NCI-H1436 treated with DMSO at 0.1 percent for 48 hours (cell line): ENCODE results near the gene VPS13D.

Experiments used
- DNase-seq: peaks from one replicate; lab custom pipeline; 2025; lab: John Stamatoyannopoulos, UW

Gene VPS13D

DNA sequence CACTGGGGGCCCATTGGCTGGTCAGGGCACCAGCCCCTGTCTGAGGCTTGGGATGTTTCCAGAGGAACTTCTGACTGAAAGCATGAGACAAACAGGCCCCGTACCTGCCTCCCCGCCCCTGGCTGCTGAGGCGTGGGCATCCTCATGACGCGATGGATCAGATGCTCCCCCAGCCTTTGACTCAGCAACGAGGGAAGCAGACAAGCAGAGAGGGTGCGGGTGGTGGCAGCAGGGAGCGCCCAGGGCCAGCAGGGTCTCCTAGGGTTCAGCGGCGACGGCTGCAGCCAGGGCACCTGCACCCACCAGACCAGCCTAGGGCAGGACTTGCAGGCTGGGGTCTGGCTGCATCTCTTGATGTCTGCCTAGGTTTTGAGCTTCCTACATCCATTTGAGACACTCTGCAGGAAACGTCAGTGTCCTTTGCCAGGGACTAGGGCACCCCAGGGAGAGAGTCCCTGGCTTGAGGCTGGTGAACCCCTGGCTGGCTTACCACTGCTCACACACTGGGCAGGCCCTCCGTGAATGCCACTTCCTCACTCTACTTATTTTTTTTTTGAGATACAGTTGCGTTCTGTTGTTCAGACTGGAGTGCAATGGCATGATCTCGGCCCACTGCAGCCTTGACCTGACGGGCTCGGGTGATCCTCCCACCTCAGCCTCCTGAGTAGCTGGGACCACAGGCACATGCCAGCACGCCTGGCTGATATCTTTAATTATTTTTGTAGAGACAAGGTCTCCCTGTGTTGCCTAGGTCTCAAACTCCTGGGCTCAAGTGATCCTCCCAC, 324.9 kb downstream of the VPS13D start:
- DNase-seq, result no peak

DNA sequence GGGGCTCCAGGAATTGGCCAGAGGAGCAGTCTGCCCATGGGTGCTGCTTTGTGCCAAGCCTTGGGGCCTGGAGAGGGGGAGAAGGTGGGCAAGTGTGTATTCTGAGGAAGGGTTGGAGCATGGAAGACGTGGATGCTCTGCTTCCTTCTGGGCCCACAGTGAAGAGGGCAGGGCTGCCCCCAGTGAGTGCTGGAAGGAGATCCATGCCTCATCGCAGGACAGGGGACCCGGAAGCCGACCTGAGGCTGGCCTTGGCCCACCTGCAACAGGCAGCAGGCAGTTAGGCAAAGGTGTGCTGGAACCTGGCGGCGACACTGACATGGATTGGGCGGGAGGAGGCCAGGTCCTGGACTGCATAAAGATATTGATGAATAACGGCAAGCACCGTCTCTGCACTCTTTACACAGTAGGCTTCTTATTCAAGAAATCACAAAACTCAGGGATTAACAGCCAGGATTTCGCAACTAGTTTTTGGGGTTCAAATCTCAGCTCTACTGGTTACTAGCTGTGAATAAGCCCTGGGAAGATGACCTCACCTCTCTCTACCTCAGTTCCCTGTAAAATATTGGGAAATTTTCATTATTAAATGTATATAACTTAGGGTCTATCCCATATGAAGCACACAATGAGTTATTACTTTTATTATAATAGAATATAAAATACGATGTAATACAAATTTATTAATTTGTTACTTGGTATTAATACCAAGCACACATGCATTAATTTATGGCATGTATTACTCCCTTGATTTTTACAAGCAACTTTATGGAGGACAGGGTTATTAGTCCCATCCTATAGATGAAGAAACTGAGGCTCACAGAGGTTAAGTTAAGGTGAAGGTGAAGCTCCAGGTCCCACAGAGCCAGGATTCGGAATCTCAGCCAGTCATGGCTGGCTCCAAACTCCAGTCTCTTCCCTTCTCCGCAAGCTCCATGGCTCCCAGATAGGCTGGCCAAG, 325.9 kb downstream of the VPS13D start:
- no peak for DNase-seq

DNA sequence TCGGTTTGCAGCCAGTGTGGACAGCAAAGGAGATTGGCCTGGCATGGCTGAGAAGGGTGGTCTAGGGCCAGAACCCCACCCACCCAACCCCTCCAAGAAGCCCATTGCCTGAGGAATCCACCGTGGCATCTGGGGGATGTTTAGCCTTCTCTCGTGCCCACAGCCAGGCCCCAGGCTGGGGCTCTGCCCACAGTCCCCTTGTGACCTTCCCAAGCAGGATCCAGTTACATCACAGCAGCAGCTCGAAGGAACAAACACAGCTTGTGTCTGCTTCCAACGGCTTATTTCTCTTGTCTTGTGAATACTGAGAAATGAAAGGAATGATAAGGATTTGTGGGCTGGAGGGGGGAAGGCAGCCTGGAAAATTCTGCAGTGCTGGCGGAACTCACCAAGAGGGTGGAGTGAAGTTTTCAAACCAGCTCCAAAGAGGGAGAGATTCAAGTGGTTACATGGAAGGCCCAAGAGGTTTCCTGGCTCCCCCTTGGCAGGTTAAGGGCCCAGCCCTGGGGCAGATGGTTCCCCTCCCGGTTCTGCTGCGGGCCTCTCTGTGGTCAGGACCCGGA, 326.6 kb downstream of the VPS13D start:
- DNase-seq, result no peak

DNA sequence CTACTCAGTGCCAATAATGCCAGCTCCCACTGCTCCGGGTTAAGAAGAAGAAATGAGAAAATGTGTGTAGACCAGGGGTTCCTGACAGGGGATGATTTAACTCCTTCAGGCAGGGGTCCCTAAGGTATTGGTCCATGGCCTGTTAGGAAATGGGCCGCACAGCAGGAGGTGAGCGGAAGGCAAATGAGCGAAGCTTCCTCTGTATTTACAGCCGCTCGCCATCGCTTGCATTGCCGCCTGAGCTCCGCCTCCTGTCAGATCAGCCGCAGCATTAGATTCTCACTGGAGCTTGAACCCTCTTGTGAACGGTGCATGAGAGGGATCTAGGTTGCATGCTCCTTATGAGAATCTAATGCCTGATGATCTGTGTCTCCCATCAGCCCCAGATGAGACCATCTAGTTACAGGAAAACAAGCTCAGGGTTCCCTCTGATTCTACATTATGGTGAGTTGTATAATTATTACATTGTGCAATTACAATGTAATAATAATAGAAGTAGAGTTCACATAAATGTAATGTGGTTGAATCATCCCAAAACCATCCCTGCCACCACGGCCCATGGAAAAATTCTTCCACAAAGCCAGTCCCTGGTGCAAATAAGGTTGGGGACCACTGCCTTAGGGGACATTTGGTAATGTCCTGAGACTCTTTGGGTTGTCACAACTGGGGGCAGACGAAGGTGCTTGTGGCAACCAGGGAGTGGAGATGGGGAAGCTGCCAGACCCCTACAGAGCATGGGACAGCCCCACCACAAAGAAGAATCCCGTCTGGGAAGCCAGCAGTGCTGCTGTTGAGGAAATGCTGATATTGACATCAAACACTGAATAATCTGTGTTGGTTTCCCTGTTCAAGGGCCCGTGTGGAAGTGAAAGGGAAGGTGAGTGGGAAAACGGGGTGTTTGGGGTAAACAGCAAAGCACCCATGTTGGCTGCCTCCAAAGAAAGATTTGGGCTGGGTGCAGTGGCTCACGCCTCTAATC, 327.4 kb downstream of the VPS13D start:
- no peak for DNase-seq

DNA sequence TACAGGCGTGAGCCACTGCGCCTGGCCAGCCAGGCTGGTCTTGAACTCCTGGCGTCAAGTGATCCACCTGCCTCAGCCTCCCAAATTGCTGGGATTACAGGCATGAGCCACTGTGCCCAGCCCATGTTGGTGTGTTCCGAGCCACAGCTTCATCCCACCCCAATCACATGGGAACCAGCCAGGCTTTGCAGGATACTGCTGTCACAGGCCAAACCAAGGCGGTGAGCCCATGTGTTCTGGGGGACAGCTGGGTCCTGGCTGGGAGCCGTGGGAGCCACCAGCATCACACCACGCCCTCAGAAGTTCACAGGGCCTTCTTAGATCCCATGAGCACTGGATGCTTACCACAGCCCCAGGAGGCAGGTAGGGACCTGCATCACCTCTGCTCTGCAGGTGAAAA, 331.3 kb downstream of the VPS13D start:
- DNase-seq, result no peak
